Mesendoderm (in vitro differentiated cells): ENCODE results near the gene GORASP1. TPM values are rescaled to one million over a fixed set of nuclear protein-coding genes. Genes with fewer than 3 reads are reported as not detected.

ENCODE experiments used
- DNase-seq: peaks from one replicate; pipeline ENCODE4 v3.0.0; 2013
- H2AK5ac ChIP-seq: 2 replicates; pipeline ENCODE4 v1.6.1; 2013; ENCODE audit warnings: low read length, inconsistent platforms
- H2BK120ac ChIP-seq: 2 replicates; pipeline ENCODE4 v1.6.1; 2013; ENCODE audit warnings: low read depth, mild to moderate bottlenecking, low read length, moderate library complexity, mixed read lengths
- H2BK15ac ChIP-seq: replicated peaks from 2 replicates; pipeline ENCODE4 v1.6.1; 2013; ENCODE audit warnings: low read depth, mild to moderate bottlenecking, moderate library complexity
- H2BK5ac ChIP-seq: 2 replicates; pipeline ENCODE4 v1.6.1; 2013; ENCODE audit warnings: low read length, inconsistent platforms
- H3K18ac ChIP-seq: 2 replicates; pipeline ENCODE4 v1.6.1; 2013; ENCODE audit warnings: mild to moderate bottlenecking, low read length, mixed read lengths
- H3K23ac ChIP-seq: one replicate; pipeline ENCODE4 v1.6.1; 2013; ENCODE audit warnings: low read length
- H3K27ac ChIP-seq: 2 replicates; pipeline ENCODE4 v1.5.1; 2013; ENCODE audit warnings: low read depth, mild to moderate bottlenecking, inconsistent platforms, low read length, moderate library complexity
- H3K27me3 ChIP-seq: 2 replicates; pipeline ENCODE4 v1.6.1; 2013; ENCODE audit warnings: low read length, control low read depth, mild to moderate bottlenecking, inconsistent platforms; ENCODE audit not compliant: insufficient read depth, poor library complexity
- H3K36me3 ChIP-seq: 2 replicates; pipeline ENCODE4 v1.6.1; 2013; ENCODE audit warnings: low read length, inconsistent platforms; ENCODE audit not compliant: control insufficient read depth, insufficient read depth
- H3K4ac ChIP-seq: one replicate; pipeline ENCODE4 v1.6.1; 2013; ENCODE audit warnings: low read depth, mild to moderate bottlenecking, low read length, moderate library complexity
- H3K4me1 ChIP-seq: 2 replicates; pipeline ENCODE4 v1.6.1; 2013; ENCODE audit warnings: low read depth, low read length, inconsistent platforms; ENCODE audit not compliant: control insufficient read depth
- H3K4me2 ChIP-seq: 2 replicates; pipeline ENCODE4 v1.6.1; 2013; ENCODE audit warnings: low read length
- H3K4me3 ChIP-seq: 2 replicates; pipeline ENCODE4 v1.5.1; 2013; ENCODE audit warnings: mild to moderate bottlenecking, low read length
- H3K56ac ChIP-seq: one replicate; pipeline ENCODE4 v1.6.1; 2013; ENCODE audit warnings: low read length
- H3K79me1 ChIP-seq: 2 replicates; pipeline ENCODE4 v1.6.1; 2013; ENCODE audit warnings: low read length, inconsistent platforms
- H3K79me2 ChIP-seq: 2 replicates; pipeline ENCODE4 v1.6.1; 2013; ENCODE audit warnings: mild to moderate bottlenecking, low read length; ENCODE audit not compliant: control insufficient read depth, insufficient read depth
- H3K9ac ChIP-seq: 2 replicates; pipeline ENCODE4 v1.6.1; 2013; ENCODE audit warnings: low read length, inconsistent platforms
- H4K5ac ChIP-seq: one replicate; pipeline ENCODE4 v1.6.1; 2013; ENCODE audit warnings: low read length
- H4K8ac ChIP-seq: one replicate; pipeline ENCODE4 v1.6.1; 2013; ENCODE audit warnings: low read depth, mild to moderate bottlenecking, control low read depth, low read length, moderate library complexity
- WGBS: extraction: QIAGEN DNeasy Blood & Tissue Kit; methylation state at CpG from one replicate; pipeline ENCODE4 v1.1.7; 2013; ENCODE audit warnings: low lambda C conversion rate, missing lambda C conversion rate; ENCODE audit not compliant: insufficient coverage; ENCODE audit errors: extremely low coverage; 5-methylcytosine and 5-hydroxymethylcytosine counted together
- polyA plus RNA-seq, 2 experiments: library from polyadenylated mRNA; stranded (reverse); fragments of 200-250 nt; gene quantifications; one replicate each; pipeline ENCODE4 v1.2.3, GENCODE V29; 2013

Gene GORASP1
- 12.0 TPM for polyA plus RNA-seq (2013, experiment 1 of 2)
- polyA plus RNA-seq (2013, experiment 2 of 2): 12.0 TPM

DNA sequence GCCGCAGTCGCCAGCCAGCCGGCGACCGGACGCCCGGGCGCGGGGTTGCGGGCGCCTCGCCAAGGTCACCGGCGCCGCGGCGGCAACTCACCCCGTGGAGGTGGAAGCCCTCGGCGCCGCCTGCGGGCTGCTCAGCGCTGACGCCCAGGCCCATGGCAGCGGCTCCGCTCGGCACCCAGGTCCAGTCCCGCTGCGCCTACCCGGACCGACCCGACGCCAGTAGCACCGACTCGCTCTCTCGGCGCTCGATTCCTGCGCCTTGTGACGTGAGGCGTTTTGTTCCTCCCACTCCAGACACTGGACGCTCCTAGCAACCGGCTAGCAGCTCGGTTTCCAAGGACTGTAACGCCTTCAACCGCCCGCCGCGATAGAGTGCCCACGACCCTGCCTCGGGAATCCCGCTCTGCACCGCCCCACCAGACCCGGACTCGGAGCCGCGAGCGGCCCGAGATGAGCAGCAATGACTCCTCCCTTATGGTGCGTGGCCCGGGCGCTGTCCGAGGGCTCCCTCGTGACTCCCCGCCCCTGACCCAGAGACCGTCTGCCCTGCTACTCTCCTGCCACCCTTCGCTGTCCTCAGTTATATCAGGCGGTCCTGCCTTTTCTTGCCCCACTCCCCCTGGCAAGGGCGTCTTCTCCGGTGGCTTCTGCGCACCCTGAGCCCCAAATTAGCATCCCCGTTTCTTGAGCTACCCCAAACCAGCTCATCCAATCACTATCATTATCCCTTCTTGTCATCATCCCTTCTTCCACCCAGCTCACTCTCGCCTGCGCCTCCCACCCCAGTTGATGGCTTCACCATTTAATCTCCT lies at the start of gene GORASP1, which contains the start of gene TTC21A:
TSS of gene GORASP1 (minus strand) at position 240 of the 812 bp plus-strand sequence. CDS start at position 154, 86 bp downstream.
TSS of gene TTC21A (plus strand) at position 293 of the 812 bp plus-strand sequence. CDS start at position 451, 158 bp downstream.
- no peak within 1 kb of the TSS for H4K5ac ChIP-seq
- H3K56ac ChIP-seq: peak within 1 kb of the TSS; percentile 94
- H2AK5ac ChIP-seq: no peak within 1 kb of the TSS
- H3K9ac ChIP-seq: peak within 1 kb of the TSS; percentile 94
- H3K79me1 ChIP-seq: peaks cover 9% of the 10 kb centered on the region
- no peak within 1 kb of the TSS for H2BK5ac ChIP-seq
- no peaks in the 10 kb centered on the region for H3K4me1 ChIP-seq
- no peak within 1 kb of the TSS for H2BK15ac ChIP-seq
- H3K4ac ChIP-seq: no peak within 1 kb of the TSS
- H3K79me2 ChIP-seq: peaks cover 2% of the 10 kb centered on the region
- H3K23ac ChIP-seq: peak within 1 kb of the TSS; percentile 7
- H4K8ac ChIP-seq: no peak within 1 kb of the TSS
- DNase-seq: peak; percentile 95
- no peaks in the 10 kb centered on the region for H3K36me3 ChIP-seq
- H3K27ac ChIP-seq: no peak within 1 kb of the TSS
- H3K18ac ChIP-seq: peak within 1 kb of the TSS; percentile 22
- no CpG with 5 or more reads among the region's 74 CpGs for WGBS
- H3K4me2 ChIP-seq: peak within 1 kb of the TSS; percentile 100
- no peak within 1 kb of the TSS for H2BK120ac ChIP-seq
- peak within 1 kb of the TSS; percentile 86 for H3K4me3 ChIP-seq
- no peaks in the 10 kb centered on the region for H3K27me3 ChIP-seq

DNA sequence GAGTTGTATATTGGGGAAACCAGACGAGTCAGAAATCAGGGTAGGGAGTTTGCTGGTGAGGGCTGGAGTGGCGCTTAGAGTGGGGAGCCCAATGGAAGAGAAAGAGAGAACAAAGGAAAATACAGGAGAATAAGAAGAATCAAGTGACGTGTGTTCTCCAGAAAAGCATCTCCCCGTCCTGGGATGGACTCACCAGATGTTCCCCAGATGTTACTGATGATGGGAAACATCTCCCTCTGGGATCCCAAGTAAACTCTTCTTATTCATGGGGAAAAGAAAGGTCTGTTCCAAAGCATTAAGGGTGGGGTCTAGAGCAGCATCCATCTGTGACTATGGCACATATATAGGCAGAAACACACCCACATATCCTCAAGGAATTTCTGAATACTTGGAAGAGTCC lies 49.0 kb upstream of the GORASP1 start:
- H3K79me1 ChIP-seq: peaks cover 5% of the 10 kb centered on the region
- H3K79me2 ChIP-seq: peaks cover 13% of the 10 kb centered on the region
- H3K4me3 ChIP-seq: no peak overlapping the region
- no peaks in the 10 kb centered on the region for H3K27me3 ChIP-seq
- H3K4me2 ChIP-seq: no peak overlapping the region
- no peak overlapping the region for H4K5ac ChIP-seq
- WGBS: no CpG with 5 or more reads among the region's 4 CpGs
- no peak overlapping the region for H3K4ac ChIP-seq
- no peak overlapping the region for H3K18ac ChIP-seq
- H3K56ac ChIP-seq: no peak overlapping the region
- no peaks in the 10 kb centered on the region for H3K36me3 ChIP-seq
- no peak overlapping the region for H3K9ac ChIP-seq
- no peak overlapping the region for H2BK15ac ChIP-seq
- H2BK120ac ChIP-seq: no peak overlapping the region
- no peak overlapping the region for H2BK5ac ChIP-seq
- DNase-seq: no peak
- peaks cover 11% of the 10 kb centered on the region for H3K4me1 ChIP-seq
- no peak overlapping the region for H3K23ac ChIP-seq
- no peak overlapping the region for H4K8ac ChIP-seq
- H3K27ac ChIP-seq: no peak overlapping the region
- no peak overlapping the region for H2AK5ac ChIP-seq

DNA sequence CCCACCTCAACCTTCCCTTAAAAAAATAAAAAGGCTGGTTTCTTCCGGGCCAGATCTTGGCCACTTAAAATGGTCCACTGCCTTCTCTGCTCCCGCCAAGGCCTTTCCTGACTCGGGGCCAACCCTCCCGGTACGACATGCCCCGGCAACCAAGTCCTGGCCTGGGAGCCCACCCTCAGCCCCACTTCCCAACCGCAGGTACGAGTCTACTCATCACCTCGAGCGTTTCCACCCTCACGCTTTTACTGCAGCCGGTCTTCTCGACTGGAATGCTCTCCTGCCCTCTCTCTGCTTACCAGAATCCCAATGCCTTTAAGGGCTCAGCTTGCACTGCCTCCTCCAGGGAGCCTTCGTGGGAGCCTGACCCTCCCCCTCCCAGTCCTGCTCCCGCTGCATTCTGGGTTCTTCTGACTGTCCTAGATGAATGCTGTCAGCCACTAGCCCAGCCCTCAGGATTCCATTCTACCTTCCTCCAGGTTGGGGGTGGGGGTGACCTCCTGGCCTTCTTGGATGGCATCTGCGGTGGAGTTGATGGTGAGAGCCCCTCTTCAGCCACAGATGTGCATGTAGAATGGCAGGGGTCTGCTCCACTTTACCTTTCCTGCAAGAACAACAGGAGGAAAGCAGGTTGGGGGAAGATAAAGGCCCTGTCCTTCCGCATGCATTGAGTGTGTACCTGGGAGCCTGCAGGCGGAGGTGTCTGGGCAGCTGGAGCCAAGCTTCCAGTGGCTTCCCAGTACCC lies 47.0 kb upstream of the GORASP1 start:
- Histone ChIP-seq H3K23ac (peak overlapping the region; percentile 95), H3K56ac (peak overlapping the region; percentile 95), H2AK5ac (no peak overlapping the region), H3K36me3 (no peaks in the 10 kb centered on the region), H3K4me3 (peak overlapping the region; percentile 76), H2BK120ac (peak overlapping the region; percentile 78), H2BK15ac (no peak overlapping the region), H2BK5ac (peak overlapping the region; percentile 92), H3K27me3 (no peaks in the 10 kb centered on the region), H3K79me2 (peaks cover 26% of the 10 kb centered on the region), H3K9ac (peak overlapping the region; percentile 89), H3K4me2 (peak overlapping the region; percentile 53), H3K79me1 (peaks cover 8% of the 10 kb centered on the region), H3K4ac (peak overlapping the region; percentile 98), H4K5ac (no peak overlapping the region), H3K4me1 (peaks cover 27% of the 10 kb centered on the region), H3K18ac (peak overlapping the region; percentile 93), H3K27ac (peak overlapping the region; percentile 93), H4K8ac (no peak overlapping the region)
- DNase-seq: peak; percentile 99
- WGBS: no CpG with 5 or more reads among the region's 18 CpGs

DNA sequence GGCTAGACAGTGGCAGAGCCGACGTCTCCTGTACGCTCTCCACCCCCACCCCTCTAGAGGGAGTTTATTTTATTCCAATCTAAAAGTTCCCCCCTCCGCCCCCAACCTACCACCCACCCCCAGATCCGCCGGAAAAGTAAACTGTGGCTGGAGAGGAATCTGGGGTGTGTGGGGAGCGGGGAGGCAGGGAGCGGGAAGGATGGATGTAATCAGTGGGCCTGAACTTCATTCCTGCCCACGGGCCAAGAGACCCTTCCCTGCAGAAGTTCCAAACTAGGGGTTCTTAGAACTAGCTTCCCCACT lies 46.5 kb upstream of the GORASP1 start:
- Histone ChIP-seq H3K36me3 (no peaks in the 10 kb centered on the region), H3K56ac (peak overlapping the region; percentile 95), H3K4me2 (peak overlapping the region; percentile 53), H3K27me3 (no peaks in the 10 kb centered on the region), H3K27ac (peak overlapping the region; percentile 93), H2BK15ac (no peak overlapping the region), H3K4me1 (peaks cover 32% of the 10 kb centered on the region), H2BK120ac (peak overlapping the region; percentile 78), H3K4me3 (peak overlapping the region; percentile 76), H4K8ac (no peak overlapping the region), H2AK5ac (no peak overlapping the region), H3K4ac (peak overlapping the region; percentile 98), H2BK5ac (no peak overlapping the region), H3K9ac (peak overlapping the region; percentile 89), H4K5ac (no peak overlapping the region), H3K79me1 (peaks cover 11% of the 10 kb centered on the region), H3K23ac (no peak overlapping the region), H3K79me2 (peaks cover 31% of the 10 kb centered on the region), H3K18ac (peak overlapping the region; percentile 93)
- no CpG with 5 or more reads among the region's 9 CpGs for WGBS
- no peak for DNase-seq

DNA sequence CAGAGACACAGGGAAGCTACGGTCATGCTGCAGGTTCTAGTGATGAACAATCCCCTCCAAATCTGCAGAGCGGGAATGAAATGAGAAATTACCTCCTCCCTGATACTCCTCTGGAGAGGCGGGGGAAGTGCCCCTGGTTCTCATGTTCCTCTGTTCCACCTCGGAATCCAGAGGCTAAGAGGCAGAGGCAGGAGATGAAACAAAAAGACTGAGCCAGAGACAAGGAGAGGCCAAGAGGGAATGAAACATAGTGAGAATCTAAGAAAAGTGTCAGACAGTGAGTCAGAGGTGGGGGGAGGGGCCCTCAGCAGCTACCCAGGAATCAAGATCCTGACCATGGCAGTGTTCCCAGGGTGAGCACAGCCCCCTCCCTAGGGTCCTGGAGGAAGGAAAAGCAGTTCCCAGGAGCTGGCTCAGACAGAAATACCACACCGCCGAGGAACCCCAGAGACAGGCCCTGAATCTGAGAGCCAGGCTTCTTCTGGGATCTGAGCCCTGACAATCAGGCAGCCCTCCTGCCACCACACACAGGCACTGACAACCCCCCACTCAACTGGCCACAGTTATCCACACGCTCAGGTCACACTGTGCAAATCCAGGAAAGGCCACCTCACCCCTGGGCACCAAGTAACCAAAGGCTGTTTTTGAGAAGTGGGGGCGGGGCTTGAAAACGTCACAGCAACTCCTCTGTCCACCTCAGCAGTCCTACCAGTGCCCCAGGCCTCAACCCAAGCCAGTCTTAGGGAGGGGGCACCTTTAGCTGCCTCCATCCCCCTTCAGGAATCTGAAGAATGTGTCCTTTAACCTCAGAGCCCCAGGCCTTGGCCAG lies 43.6 kb upstream of the GORASP1 start:
- peak overlapping the region; percentile 90 for H3K4me2 ChIP-seq
- peaks cover 2% of the 10 kb centered on the region for H3K36me3 ChIP-seq
- no CpG with 5 or more reads among the region's 9 CpGs for WGBS
- H3K4ac ChIP-seq: peak overlapping the region; percentile 57
- peak overlapping the region; percentile 91 for H3K18ac ChIP-seq
- H3K27me3 ChIP-seq: no peaks in the 10 kb centered on the region
- peak overlapping the region; percentile 99 for H2BK5ac ChIP-seq
- peaks cover 47% of the 10 kb centered on the region for H3K4me1 ChIP-seq
- H3K27ac ChIP-seq: peak overlapping the region; percentile 97
- peak overlapping the region; percentile 65 for H2BK120ac ChIP-seq
- peak overlapping the region; percentile 94 for H3K56ac ChIP-seq
- H2AK5ac ChIP-seq: peak overlapping the region; percentile 95
- no peak overlapping the region for H2BK15ac ChIP-seq
- H3K79me2 ChIP-seq: peaks cover 59% of the 10 kb centered on the region
- H3K23ac ChIP-seq: peak overlapping the region; percentile 94
- peak overlapping the region; percentile 5 for H3K4me3 ChIP-seq
- peaks cover 28% of the 10 kb centered on the region for H3K79me1 ChIP-seq
- H4K5ac ChIP-seq: no peak overlapping the region
- H3K9ac ChIP-seq: peak overlapping the region; percentile 85
- DNase-seq: peak; percentile 99
- no peak overlapping the region for H4K8ac ChIP-seq
